ENCODE data around the gene TUBE1.
"Not testable (repeated sequence)": the region's sequence is repeated elsewhere in the genome, so short reads cannot be mapped to it uniquely, and the experiment has no call there.

Gene TUBE1

GRCh38 chr6:112062966-112063365 lies 24.3 kb downstream of the TUBE1 start:
- DNase-seq = no peak

GRCh38 chr6:112061605-112062004 lies 25.7 kb downstream of the TUBE1 start:
- no peak for DNase-seq

GRCh38 chr6:112058243-112059032 lies 28.8 kb downstream of the TUBE1 start:
- DNase-seq = no peak

- no peak for DNase-seq
Measured at GRCh38 chr6:112054555-112055190, 32.6 kb downstream of the TUBE1 start.

- DNase-seq = no peak
Measured at GRCh38 chr6:112054001-112054400, 33.3 kb downstream of the TUBE1 start, which contains the start of gene CCN6. CCN6 (plus strand) TSS chr6:112054104; CDS start chr6:112054358, 254 bp downstream.

- DNase-seq = not testable (repeated sequence)
Measured at GRCh38 chr6:112051251-112051740, 36.0 kb downstream of the TUBE1 start.

- DNase-seq = no peak
Measured at GRCh38 chr6:112050429-112050828, 36.9 kb downstream of the TUBE1 start.

- no peak for DNase-seq
Measured at GRCh38 chr6:112049996-112050395, 37.3 kb downstream of the TUBE1 start.

- no peak for DNase-seq
Measured at GRCh38 chr6:112049026-112049799, 38.1 kb downstream of the TUBE1 start.

GRCh38 chr6:112047523-112047922 lies 39.8 kb downstream of the TUBE1 start:
- DNase-seq = not testable (repeated sequence)

- DNase-seq = no peak
Measured at GRCh38 chr6:112044856-112045255, 42.4 kb downstream of the TUBE1 start.

- no peak for DNase-seq
Measured at GRCh38 chr6:112044196-112044595, 43.1 kb downstream of the TUBE1 start.

- DNase-seq = peak; percentile 98
Measured at GRCh38 chr6:112043032-112044007, 44.0 kb downstream of the TUBE1 start.

- no peak for DNase-seq
Measured at GRCh38 chr6:112041535-112041934, 45.7 kb downstream of the TUBE1 start.

GRCh38 chr6:112040956-112041355 lies 46.3 kb downstream of the TUBE1 start:
- no peak for DNase-seq

- no peak for DNase-seq
Measured at GRCh38 chr6:112039431-112039770, 47.9 kb downstream of the TUBE1 start.

- no peak for DNase-seq
Measured at GRCh38 chr6:112038756-112039430, 48.4 kb downstream of the TUBE1 start.

GRCh38 chr6:112038268-112038667 lies 49.0 kb downstream of the TUBE1 start:
- no peak for DNase-seq

GRCh38 chr6:112037783-112038216 lies 49.5 kb downstream of the TUBE1 start:
- DNase-seq = no peak

GRCh38 chr6:112036088-112036637 lies 51.1 kb downstream of the TUBE1 start:
- no peak for DNase-seq

- no peak for DNase-seq
Measured at GRCh38 chr6:112034616-112034995, 52.7 kb downstream of the TUBE1 start.
